Neural progenitor cell (in vitro differentiated cells): ENCODE data around the gene RPS19. TPM values are rescaled to one million over a fixed set of nuclear protein-coding genes. Genes with fewer than 3 reads are reported as not detected.

Source experiments
- DNase-seq: peaks from one replicate; pipeline ENCODE4 v3.0.0-alpha.2; 2016; ENCODE audit warnings: low spot score
- H2AFZ ChIP-seq: fragments of 200-600 bp; sonication (generic); replicated peaks from 2 replicates; pipeline ENCODE4 v1.6.1; 2016; ENCODE audit warnings: antibody characterized with exemption
- H3F3A ChIP-seq: fragments of 200-600 bp; sonication (generic); 2 replicates; pipeline ENCODE4 v1.6.1; 2016; ENCODE audit warnings: antibody characterized with exemption, low read depth
- H3K27ac ChIP-seq: fragments of 200-600 bp; sonication (generic); 2 replicates; pipeline ENCODE4 v1.5.1; 2016; ENCODE audit warnings: mild to moderate bottlenecking
- H3K27me3 ChIP-seq: fragments of 200-600 bp; sonication (generic); 2 replicates; pipeline ENCODE4 v1.6.1; 2016; ENCODE audit warnings: mild to moderate bottlenecking, moderate library complexity
- H3K36me3 ChIP-seq: fragments of 200-600 bp; sonication (generic); 2 replicates; pipeline ENCODE4 v1.5.1; 2016
- H3K4me1 ChIP-seq: fragments of 200-600 bp; sonication (generic); 2 replicates; pipeline ENCODE4 v1.6.1; 2016; ENCODE audit warnings: mixed run types
- H3K4me2 ChIP-seq: fragments of 200-600 bp; sonication (generic); 2 replicates; pipeline ENCODE4 v1.6.1; 2016
- H3K4me3 ChIP-seq: fragments of 200-600 bp; sonication (generic); 2 replicates; pipeline ENCODE4 v1.5.1; 2016
- H3K79me2 ChIP-seq: fragments of 200-600 bp; sonication (generic); 2 replicates; pipeline ENCODE4 v1.6.1; 2016; ENCODE audit warnings: low read depth
- H3K9ac ChIP-seq: fragments of 200-600 bp; sonication (generic); 2 replicates; pipeline ENCODE4 v1.6.1; 2016
- H3K9me3 ChIP-seq: fragments of 200-600 bp; sonication (generic); 2 replicates; pipeline ENCODE4 v1.5.1; 2016; ENCODE audit warnings: low read depth
- H4K20me1 ChIP-seq: fragments of 200-600 bp; sonication (generic); 2 replicates; pipeline ENCODE4 v1.6.1; 2016; ENCODE audit warnings: low read depth
- H3K27ac Mint-ChIP-seq: 3 replicates; pipeline ENCODE4 v1.8.0; 2021; ENCODE audit warnings: mixed read lengths
- H3K27me3 Mint-ChIP-seq: 2 replicates; pipeline ENCODE4 v1.8.0; 2022; ENCODE audit warnings: low read depth, mild to moderate bottlenecking, inconsistent platforms, moderate library complexity, mixed read lengths; ENCODE audit not compliant: insufficient read depth
- H3K36me3 Mint-ChIP-seq: 3 replicates; pipeline ENCODE4 v1.8.0; 2021; ENCODE audit warnings: mixed read lengths
- H3K4me1 Mint-ChIP-seq: 3 replicates; pipeline ENCODE4 v1.8.0; 2021; ENCODE audit warnings: mixed read lengths
- H3K4me3 Mint-ChIP-seq: 3 replicates; pipeline ENCODE4 v1.8.0; 2021; ENCODE audit warnings: mild to moderate bottlenecking, moderate library complexity, mixed read lengths
- H3K9me3 Mint-ChIP-seq: 3 replicates; pipeline ENCODE4 v1.8.0; 2020; ENCODE audit warnings: mixed read lengths
- CTCF ChIP-seq: fragments of 200-600 bp; sonication (generic); IDR thresholded peaks from 2 replicates; pipeline ENCODE4 v1.5.1; 2017; ENCODE audit warnings: antibody characterized with exemption, mild to moderate bottlenecking
- EZH2 ChIP-seq: fragments of 200-600 bp; sonication (generic); IDR thresholded peaks from 2 replicates; pipeline ENCODE4 v1.6.1; 2017; ENCODE audit warnings: antibody characterized with exemption, mild to moderate bottlenecking, moderate library complexity
- EZH2phosphoT487 ChIP-seq: fragments of 200-600 bp; sonication (generic); IDR thresholded peaks from 2 replicates; pipeline ENCODE4 v1.6.1; 2017; ENCODE audit warnings: antibody characterized with exemption
- total RNA-seq: library from RNA; depleted of rRNA; stranded (reverse); fragments of >200 nt; gene quantifications from 2 replicates; pipeline ENCODE4 v1.2.3, GENCODE V29; 2015; ENCODE audit warnings: low replicate concordance

RPS19 gene
- total RNA-seq, 1 donor from 2014 or later, result 1,422 TPM

- Histone ChIP-seq H3K27me3 (peaks cover 50% of the 10 kb centered on the region), H3F3A (no peaks in the 10 kb centered on the region), H3K79me2 (no peaks in the 10 kb centered on the region), H3K4me1 (no peaks in the 10 kb centered on the region), H3K9me3 (no peaks in the 10 kb centered on the region), H3K27ac (no peak overlapping the region), H3K4me2 (no peak overlapping the region), H3K9ac (no peak overlapping the region), H3K36me3 (no peaks in the 10 kb centered on the region), H3K4me3 (no peak overlapping the region), H2AFZ (no peak overlapping the region), H4K20me1 (no peaks in the 10 kb centered on the region)
- Mint-ChIP-seq H3K9me3 (no peaks in the 10 kb centered on the region), H3K36me3 (no peaks in the 10 kb centered on the region), H3K27ac (no peak overlapping the region), H3K4me1 (no peaks in the 10 kb centered on the region), H3K27me3 (peaks cover 11% of the 10 kb centered on the region), H3K4me3 (no peak overlapping the region)
- TF ChIP-seq EZH2, result no peak
- TF ChIP-seq CTCF, result no peak
- no peak for TF ChIP-seq EZH2phosphoT487
- DNase-seq, result no peak
These were observed 20.8 kb upstream of the RPS19 start for GRCh38 chr19:41839211-41839610.

- peaks cover 29% of the 10 kb centered on the region for H3K27me3 ChIP-seq
- Mint-ChIP-seq H3K27ac (no peak overlapping the region), H3K4me3 (no peak overlapping the region), H3K4me1 (no peaks in the 10 kb centered on the region), H3K36me3 (no peaks in the 10 kb centered on the region), H3K27me3 (peaks cover 6% of the 10 kb centered on the region), H3K9me3 (no peaks in the 10 kb centered on the region)
- no peak overlapping the region for H3K9ac ChIP-seq
- H4K20me1 ChIP-seq, result no peaks in the 10 kb centered on the region
- no peaks in the 10 kb centered on the region for H3K36me3 ChIP-seq
- H3K4me2 ChIP-seq, result no peak overlapping the region
- no peaks in the 10 kb centered on the region for H3F3A ChIP-seq
- no peaks in the 10 kb centered on the region for H3K79me2 ChIP-seq
- H2AFZ ChIP-seq, result no peak overlapping the region
- H3K4me1 ChIP-seq, result no peaks in the 10 kb centered on the region
- H3K27ac ChIP-seq, result no peak overlapping the region
- no peaks in the 10 kb centered on the region for H3K9me3 ChIP-seq
- TF ChIP-seq EZH2, result no peak
- no peak for TF ChIP-seq CTCF
- TF ChIP-seq EZH2phosphoT487, result no peak
- DNase-seq, result no peak
- H3K4me3 ChIP-seq, result no peak overlapping the region
These were observed 16.7 kb upstream of the RPS19 start for GRCh38 chr19:41843371-41843770.

- Histone ChIP-seq H3K27ac (no peak within 1 kb of the TSS), H2AFZ (no peak within 1 kb of the TSS), H3K4me2 (no peak within 1 kb of the TSS), H3K27me3 (peaks cover 26% of the 10 kb centered on the region), H3K9me3 (no peaks in the 10 kb centered on the region), H3K4me1 (no peaks in the 10 kb centered on the region), H3K79me2 (no peaks in the 10 kb centered on the region), H3K9ac (no peak within 1 kb of the TSS), H3F3A (no peaks in the 10 kb centered on the region), H3K36me3 (no peaks in the 10 kb centered on the region), H3K4me3 (no peak within 1 kb of the TSS), H4K20me1 (no peaks in the 10 kb centered on the region)
- Mint-ChIP-seq H3K9me3 (no peaks in the 10 kb centered on the region), H3K27ac (no peak within 1 kb of the TSS), H3K36me3 (no peaks in the 10 kb centered on the region), H3K27me3 (peaks cover 10% of the 10 kb centered on the region), H3K4me1 (no peaks in the 10 kb centered on the region), H3K4me3 (no peak within 1 kb of the TSS)
- no peak for DNase-seq
- no peak for TF ChIP-seq EZH2
- TF ChIP-seq CTCF, result no peak
- no peak for TF ChIP-seq EZH2phosphoT487
These were observed 15.5 kb upstream of the RPS19 start, which contains the start of gene LYPD4 for GRCh38 chr19:41844601-41845000. LYPD4 (minus strand) TSS chr19:41844683; CDS start chr19:41839285, 5,398 bp downstream.

GRCh38 chr19:41845001-41845050 lies 15.2 kb upstream of the RPS19 start, which contains the start of gene DMRTC2:
DMRTC2 (plus strand) TSS chr19:41845042; CDS start chr19:41847429, 2,387 bp downstream.
- no peaks in the 10 kb centered on the region for H4K20me1 ChIP-seq
- Mint-ChIP-seq H3K36me3 (no peaks in the 10 kb centered on the region), H3K4me3 (no peak within 1 kb of the TSS), H3K27me3 (peaks cover 10% of the 10 kb centered on the region), H3K9me3 (no peaks in the 10 kb centered on the region), H3K27ac (no peak within 1 kb of the TSS), H3K4me1 (no peaks in the 10 kb centered on the region)
- no peaks in the 10 kb centered on the region for H3K79me2 ChIP-seq
- H3K36me3 ChIP-seq, result no peaks in the 10 kb centered on the region
- no peak within 1 kb of the TSS for H3K4me2 ChIP-seq
- H3K27ac ChIP-seq, result no peak within 1 kb of the TSS
- H2AFZ ChIP-seq, result no peak within 1 kb of the TSS
- no peaks in the 10 kb centered on the region for H3F3A ChIP-seq
- no peak for TF ChIP-seq CTCF
- TF ChIP-seq EZH2, result no peak
- no peak for TF ChIP-seq EZH2phosphoT487
- peaks cover 25% of the 10 kb centered on the region for H3K27me3 ChIP-seq
- H3K4me3 ChIP-seq, result no peak within 1 kb of the TSS
- DNase-seq, result no peak
- no peaks in the 10 kb centered on the region for H3K9me3 ChIP-seq
- no peak within 1 kb of the TSS for H3K9ac ChIP-seq
- H3K4me1 ChIP-seq, result no peaks in the 10 kb centered on the region
